ENCODE data around the gene TRIM71.
"Not testable (repeated sequence)": the region's sequence is repeated elsewhere in the genome, so short reads cannot be mapped to it uniquely, and the experiment has no call there.

Gene TRIM71

GRCh38 chr3:32820430-32820829, 2.6 kb downstream of the TRIM71 start:
- no peak for DNase-seq

GRCh38 chr3:32820971-32821685, 3.3 kb downstream of the TRIM71 start:
- DNase-seq = no peak

GRCh38 chr3:32821686-32822296, 4.0 kb downstream of the TRIM71 start:
- no peak for DNase-seq

- DNase-seq = no peak
Observed at GRCh38 chr3:32822609-32823498, 5.1 kb downstream of the TRIM71 start.

- DNase-seq = not testable (repeated sequence)
Observed at GRCh38 chr3:32823641-32824184, 5.9 kb downstream of the TRIM71 start.

GRCh38 chr3:32825601-32826375, 8.0 kb downstream of the TRIM71 start:
- DNase-seq = no peak

GRCh38 chr3:32831062-32831461, 13.3 kb downstream of the TRIM71 start:
- no peak for DNase-seq

GRCh38 chr3:32831791-32832190, 14.0 kb downstream of the TRIM71 start:
- no peak for DNase-seq

- no peak for DNase-seq
Observed at GRCh38 chr3:32832193-32832592, 14.4 kb downstream of the TRIM71 start.

GRCh38 chr3:32835049-32835371, 17.2 kb downstream of the TRIM71 start:
- no peak for DNase-seq

- no peak for DNase-seq
Observed at GRCh38 chr3:32835961-32836360, 18.2 kb downstream of the TRIM71 start.

- DNase-seq = no peak
Observed at GRCh38 chr3:32836601-32837000, 18.8 kb downstream of the TRIM71 start.

- DNase-seq = no peak
Observed at GRCh38 chr3:32837366-32837765, 19.6 kb downstream of the TRIM71 start.

GRCh38 chr3:32837789-32838188, 20.0 kb downstream of the TRIM71 start:
- DNase-seq = no peak

- DNase-seq = no peak
Observed at GRCh38 chr3:32839714-32840085, 21.9 kb downstream of the TRIM71 start.

GRCh38 chr3:32840086-32840841, 22.5 kb downstream of the TRIM71 start:
- DNase-seq = no peak

- no peak for DNase-seq
Observed at GRCh38 chr3:32841341-32841740, 23.5 kb downstream of the TRIM71 start.

- no peak for DNase-seq
Observed at GRCh38 chr3:32841867-32842470, 24.2 kb downstream of the TRIM71 start.

- no peak for DNase-seq
Observed at GRCh38 chr3:32842531-32842931, 24.7 kb downstream of the TRIM71 start.

GRCh38 chr3:32842987-32843386, 25.2 kb downstream of the TRIM71 start:
- no peak for DNase-seq

GRCh38 chr3:32843510-32844321, 25.9 kb downstream of the TRIM71 start:
- DNase-seq = no peak

All from DMS79 (cell line).